Colonic mucosa (tissue), 4 donors: Measurements from ENCODE around the gene NXNL1. TPM values are rescaled to one million over a fixed set of nuclear protein-coding genes. Genes with fewer than 3 reads are reported as not detected.

ENCODE experiments used
- DNase-seq: peaks from one replicate; pipeline ENCODE4 v3.0.0-alpha.2; 2020
- H3K27ac ChIP-seq: fragments of 200-600 bp; one replicate; pipeline ENCODE4 v1.8.0; 2021
- H3K27me3 ChIP-seq: fragments of 200-600 bp; one replicate; pipeline ENCODE4 v1.8.0; 2021
- H3K36me3 ChIP-seq: fragments of 200-600 bp; one replicate; pipeline ENCODE4 v1.8.0; 2021
- H3K4me1 ChIP-seq: fragments of 200-600 bp; one replicate; pipeline ENCODE4 v1.8.0; 2021; ENCODE audit warnings: mild to moderate bottlenecking
- H3K4me3 ChIP-seq: fragments of 200-600 bp; one replicate; pipeline ENCODE4 v1.8.0; 2021
- H3K9ac ChIP-seq, 2 donors: one replicate each; pipeline ENCODE4 v1.7.0; 2013; ENCODE audit warnings: control low read depth in 2 of 2, low read depth in 2 of 2, low read length in 2 of 2
- H3K9me3 ChIP-seq: fragments of 200-600 bp; one replicate; pipeline ENCODE4 v1.8.0; 2021
- intact Hi-C: fragments of 100-400 bp; cut with DNase I; formaldehyde crosslinking; loops from one replicate; pipeline ENCODE4 v1.14.1; 2022
- total RNA-seq, 2 donors: library from RNA; stranded (reverse); fragmentation: NEBNext Ultra II Directional in 1 of 2; extraction: Animal tissue kit (Norgen Biotek cat#: 25700) in 1 of 2; gene quantifications; one replicate each; pipeline ENCODE4 v1.2.1, GENCODE V29; 2021
- TF ChIP-seq, protein P1 (sequence below): fragments of 200-600 bp; IDR thresholded peaks from one replicate; pipeline ENCODE4 v1.8.0; 2022; ENCODE audit warnings: antibody characterized with exemption, mild to moderate bottlenecking
- donor health status: healthy.
- donor health status: DM: no; HTN: no; CAD: no.
- donor health status: DM: no; HTN: no; CAD: no.

NXNL1 gene
- total RNA-seq, 2 donors from 2014 or later = not detected

DNA sequence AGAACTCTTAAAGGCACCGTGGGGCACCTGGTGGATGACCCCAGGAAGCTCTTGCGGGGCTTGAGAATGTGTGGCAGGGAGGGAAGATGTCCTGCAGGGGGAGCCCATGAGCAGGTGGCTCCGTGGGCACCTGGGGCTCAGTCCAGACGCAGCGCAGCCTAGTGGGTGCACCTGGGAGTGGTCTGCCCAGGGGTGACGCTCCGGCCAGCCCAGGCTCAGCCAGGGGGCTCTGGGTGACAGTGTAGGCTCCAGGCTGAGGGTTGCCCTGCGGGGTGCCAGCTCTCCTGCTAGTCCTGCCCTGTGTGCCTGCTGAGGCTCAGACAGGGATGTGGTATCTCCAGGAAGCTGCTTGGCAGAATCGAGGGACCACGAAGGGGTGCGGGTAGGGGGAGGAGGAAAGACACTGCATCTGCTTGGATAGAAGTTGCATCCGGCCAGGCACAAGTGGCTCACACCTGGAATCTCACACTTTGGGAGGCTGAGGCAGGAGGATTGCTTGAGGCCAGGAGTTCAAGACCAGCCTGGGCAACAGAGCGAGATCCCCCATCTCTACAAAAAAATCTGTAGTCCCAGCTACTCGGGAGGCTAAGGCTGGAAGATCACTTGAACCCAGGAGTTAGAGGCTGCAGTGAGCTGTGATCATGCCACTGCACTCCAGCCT lies 35.7 kb upstream of the NXNL1 start:
- peak; percentile 82 for DNase-seq

DNA sequence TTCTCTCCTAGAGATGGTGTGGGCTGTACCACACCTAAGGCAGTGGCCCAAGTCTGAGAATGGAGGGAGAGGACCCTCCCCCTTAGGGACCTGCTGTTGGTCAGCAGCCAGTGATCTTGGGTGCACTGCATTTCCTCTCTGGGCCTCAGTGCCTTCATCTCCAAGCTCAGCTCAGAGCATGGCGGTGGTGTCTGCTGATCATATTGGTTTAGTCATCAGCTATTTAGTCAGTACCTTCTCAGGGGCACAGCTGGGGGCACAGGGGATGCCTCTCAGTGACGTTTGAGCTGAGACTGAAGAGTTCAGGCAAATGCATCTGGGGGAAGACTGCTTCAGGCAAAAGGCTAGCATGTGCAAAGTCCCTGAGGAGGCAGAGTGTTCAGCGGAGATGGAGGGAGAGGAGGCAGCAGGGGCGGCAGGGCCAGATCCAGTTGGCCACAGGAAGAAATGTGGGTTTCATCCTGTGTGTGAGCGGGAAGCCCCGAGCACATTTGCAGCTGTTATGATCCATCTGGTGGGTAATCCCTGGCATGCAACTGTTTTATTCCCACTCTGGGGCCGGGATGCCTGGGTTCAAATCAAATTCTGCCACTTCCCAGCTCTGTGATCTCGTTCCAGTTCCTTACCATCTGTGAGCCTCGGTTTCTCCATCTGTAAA lies 35.0 kb upstream of the NXNL1 start:
- intact Hi-C loops = no loop called here
- Histone ChIP-seq H3K27me3 (no peaks in the 10 kb centered on the region), H3K4me1 (no peaks in the 10 kb centered on the region), H3K4me3 (no peak overlapping the region), H3K27ac (no peak overlapping the region), H3K36me3 (no peaks in the 10 kb centered on the region), H3K9ac (no peak overlapping the region), H3K9me3 (no peaks in the 10 kb centered on the region)
- DNase-seq = no peak
- TF ChIP-seq, protein P1, sequence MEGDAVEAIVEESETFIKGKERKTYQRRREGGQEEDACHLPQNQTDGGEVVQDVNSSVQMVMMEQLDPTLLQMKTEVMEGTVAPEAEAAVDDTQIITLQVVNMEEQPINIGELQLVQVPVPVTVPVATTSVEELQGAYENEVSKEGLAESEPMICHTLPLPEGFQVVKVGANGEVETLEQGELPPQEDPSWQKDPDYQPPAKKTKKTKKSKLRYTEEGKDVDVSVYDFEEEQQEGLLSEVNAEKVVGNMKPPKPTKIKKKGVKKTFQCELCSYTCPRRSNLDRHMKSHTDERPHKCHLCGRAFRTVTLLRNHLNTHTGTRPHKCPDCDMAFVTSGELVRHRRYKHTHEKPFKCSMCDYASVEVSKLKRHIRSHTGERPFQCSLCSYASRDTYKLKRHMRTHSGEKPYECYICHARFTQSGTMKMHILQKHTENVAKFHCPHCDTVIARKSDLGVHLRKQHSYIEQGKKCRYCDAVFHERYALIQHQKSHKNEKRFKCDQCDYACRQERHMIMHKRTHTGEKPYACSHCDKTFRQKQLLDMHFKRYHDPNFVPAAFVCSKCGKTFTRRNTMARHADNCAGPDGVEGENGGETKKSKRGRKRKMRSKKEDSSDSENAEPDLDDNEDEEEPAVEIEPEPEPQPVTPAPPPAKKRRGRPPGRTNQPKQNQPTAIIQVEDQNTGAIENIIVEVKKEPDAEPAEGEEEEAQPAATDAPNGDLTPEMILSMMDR = no peak

More for the DNA sequence above, 35.7 kb upstream of the NXNL1 start:
- Histone ChIP-seq H3K9ac (no peak overlapping the region), H3K36me3 (no peaks in the 10 kb centered on the region), H3K27me3 (no peaks in the 10 kb centered on the region), H3K27ac (no peak overlapping the region), H3K9me3 (no peaks in the 10 kb centered on the region), H3K4me3 (no peak overlapping the region), H3K4me1 (no peaks in the 10 kb centered on the region)
- intact Hi-C loops = no loop called here
- TF ChIP-seq, protein P1 = peak; percentile 94

DNA sequence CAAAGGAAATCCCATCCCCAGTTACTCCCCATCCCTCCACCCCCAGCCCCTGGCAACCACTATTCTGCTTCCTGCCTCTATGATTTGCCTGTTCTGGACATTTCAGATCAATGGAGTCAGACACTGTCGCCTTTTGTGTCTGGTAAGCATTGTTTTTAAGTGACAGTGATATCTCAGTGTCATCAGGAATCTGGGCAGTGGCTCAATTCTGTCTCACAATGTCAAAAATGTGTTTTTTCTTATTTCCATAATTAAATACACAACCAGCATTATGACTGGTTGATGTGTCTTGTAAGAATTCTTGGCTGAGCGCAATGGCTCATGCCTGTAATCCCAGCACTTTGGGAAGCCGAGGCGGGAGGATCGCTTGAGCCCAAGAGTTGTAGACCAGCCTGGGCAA lies 30.6 kb upstream of the NXNL1 start:
- H3K27ac ChIP-seq = no peak overlapping the region

DNA sequence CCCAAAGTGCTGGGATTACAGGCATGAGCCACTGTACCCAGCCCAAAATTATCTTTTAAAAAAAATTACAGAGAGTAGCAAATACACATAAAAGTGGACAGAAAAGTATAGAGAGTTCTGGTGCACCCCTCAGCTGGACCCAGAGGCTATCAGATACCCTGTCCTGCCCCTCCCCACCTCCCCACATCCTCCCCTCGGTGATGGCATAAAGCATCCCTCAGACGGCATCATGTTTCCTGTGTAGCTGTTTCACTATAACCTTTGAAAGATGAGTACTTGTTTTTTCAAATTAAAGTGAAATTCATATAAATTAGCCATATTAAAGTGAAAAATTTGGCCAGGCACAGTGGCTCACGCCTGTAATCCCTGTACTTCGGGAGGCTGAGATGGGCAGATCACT lies 29.7 kb upstream of the NXNL1 start:
- H3K9ac ChIP-seq = no peak overlapping the region
- intact Hi-C loops = no loop called here
- H3K27me3 ChIP-seq = no peaks in the 10 kb centered on the region
- peaks cover 4% of the 10 kb centered on the region for H3K4me1 ChIP-seq
- TF ChIP-seq, protein P1 = no peak
- DNase-seq = no peak
- no peak overlapping the region for H3K27ac ChIP-seq
- no peak overlapping the region for H3K4me3 ChIP-seq
- no peaks in the 10 kb centered on the region for H3K9me3 ChIP-seq
- no peaks in the 10 kb centered on the region for H3K36me3 ChIP-seq

More for the DNA sequence above, 30.6 kb upstream of the NXNL1 start:
- no peak overlapping the region for H3K9ac ChIP-seq
- no peaks in the 10 kb centered on the region for H3K27me3 ChIP-seq
- H3K36me3 ChIP-seq = no peaks in the 10 kb centered on the region
- no peak overlapping the region for H3K4me3 ChIP-seq
- H3K4me1 ChIP-seq = peaks cover 4% of the 10 kb centered on the region
- TF ChIP-seq, protein P1 = no peak
- no peaks in the 10 kb centered on the region for H3K9me3 ChIP-seq
- intact Hi-C loops = no loop called here
- DNase-seq = no peak

DNA sequence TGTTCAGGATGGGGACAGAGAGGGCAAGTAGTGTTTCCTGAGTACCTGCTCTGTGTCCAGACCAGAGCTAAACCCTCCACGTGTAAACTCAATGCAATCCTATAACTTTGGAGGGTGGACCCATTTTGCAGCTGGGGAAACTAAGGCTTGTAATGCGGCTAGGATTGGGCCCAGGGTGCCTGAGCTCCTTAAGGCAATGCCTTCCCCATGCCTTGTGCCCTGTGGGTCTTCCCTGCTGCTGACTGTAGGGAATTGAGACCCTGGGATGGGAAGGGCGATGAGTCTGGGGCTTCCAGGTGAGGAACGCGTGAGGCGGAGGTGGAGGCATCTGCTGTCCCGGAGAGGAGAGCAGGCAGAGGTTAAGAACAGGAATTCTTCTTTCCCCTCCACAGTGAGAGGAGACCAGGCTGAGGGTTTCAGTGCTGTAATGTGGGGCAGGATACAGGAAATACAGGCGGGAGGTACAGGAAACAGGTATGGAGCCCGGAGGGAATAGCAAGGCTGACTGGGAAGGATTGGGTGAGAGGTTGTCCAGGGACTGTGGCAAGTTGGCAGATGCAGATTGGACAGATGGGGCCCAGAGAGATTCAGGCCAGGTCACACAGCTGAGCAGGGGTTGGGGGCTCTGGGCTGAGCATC lies 28.8 kb upstream of the NXNL1 start:
- H3K9me3 ChIP-seq = no peaks in the 10 kb centered on the region
- no peak overlapping the region for H3K9ac ChIP-seq
- no peaks in the 10 kb centered on the region for H3K27me3 ChIP-seq
- H3K4me3 ChIP-seq = no peak overlapping the region
- peaks cover 4% of the 10 kb centered on the region for H3K4me1 ChIP-seq
- intact Hi-C loops = no loop called here
- no peaks in the 10 kb centered on the region for H3K36me3 ChIP-seq
- no peak overlapping the region for H3K27ac ChIP-seq
- no peak for DNase-seq
- TF ChIP-seq, protein P1 = no peak
